SK-N-SH (cell line): ENCODE results near the gene INSC. TPM values are rescaled to one million over a fixed set of nuclear protein-coding genes. Genes with fewer than 3 reads are reported as not detected.

ENCODE experiments used
- CTCF ChIA-PET: fragments of 300-600, 350-600 bp; formaldehyde crosslinking; extraction: SDS; loops from one replicate; lab custom pipeline; 2021; lab: Yijun Ruan, JAX
- POLR2A ChIA-PET: fragments of 350-600 bp; sonication (Branson Sonifier 250); formaldehyde crosslinking; extraction: SDS; loops from one replicate; lab custom pipeline; 2020; ENCODE audit warnings: antibody characterized with exemption, inconsistent platforms; lab: Yijun Ruan, JAX
- DNase-seq: peaks from one replicate; pipeline ENCODE4 v3.0.0; 2012
- H2AFZ ChIP-seq: fragments of 200-600 bp; sonication (generic); 2 replicates; pipeline ENCODE4 v1.8.1; 2016; ENCODE audit warnings: antibody characterized with exemption, mild to moderate bottlenecking, low read depth
- H3F3A ChIP-seq: fragments of 200-600 bp; sonication (generic); replicated peaks from 2 replicates; pipeline ENCODE3; 2016; ENCODE audit warnings: antibody characterized with exemption, mild to moderate bottlenecking; ENCODE audit not compliant: insufficient read depth
- H3K27ac ChIP-seq, 2 experiments: fragments of 200-500 bp in 1 of 2; fragments of 200-600 bp in 1 of 2; sonication (Bioruptor generic) in 1 of 2; sonication (generic), shearing (Covaris generic) in 1 of 2; 2 replicates each; pipeline versions ENCODE4 v1.5.1 to v1.6.1; 2014 to 2016; ENCODE audit warnings: low read depth in 2 of 2, inconsistent platforms in 1 of 2, low read length in 1 of 2, mild to moderate bottlenecking in 1 of 2, mixed read lengths in 1 of 2
- H3K27me3 ChIP-seq: fragments of 200-600 bp; sonication (generic), shearing (Covaris generic); 2 replicates; pipeline ENCODE4 v1.6.1; 2016; ENCODE audit warnings: mixed run types; ENCODE audit not compliant: insufficient read depth
- H3K36me3 ChIP-seq, 2 experiments: fragments of 200-500 bp in 1 of 2; fragments of 200-600 bp in 1 of 2; sonication (Bioruptor generic) in 1 of 2; sonication (generic) in 1 of 2; replicated peaks in 1 of 2; 2 replicates each; pipeline versions ENCODE3 to v1.5.1; 2014 to 2016; ENCODE audit warnings: low read length in 1 of 2, mild to moderate bottlenecking in 1 of 2; ENCODE audit not compliant: insufficient read depth in 2 of 2, control insufficient read depth in 1 of 2
- H3K4me1 ChIP-seq, 2 experiments: fragments of 200-500 bp in 1 of 2; fragments of 200-600 bp in 1 of 2; sonication (Bioruptor generic) in 1 of 2; sonication (generic), shearing (Covaris generic) in 1 of 2; 2 replicates each; pipeline versions ENCODE4 v1.5.1 to v1.6.1; 2014 to 2016; ENCODE audit warnings: low read depth in 1 of 2, low read length in 1 of 2, mixed run types in 1 of 2; ENCODE audit not compliant: insufficient read depth in 2 of 2, control insufficient read depth in 1 of 2
- H3K4me2 ChIP-seq: fragments of 200-600 bp; sonication (generic), shearing (Covaris generic); 2 replicates; pipeline ENCODE4 v1.6.1; 2017; ENCODE audit warnings: mixed run types
- H3K4me3 ChIP-seq, 2 experiments: fragments of 200-500 bp in 1 of 2; fragments of 200-600 bp in 1 of 2; sonication (Bioruptor generic) in 1 of 2; sonication (generic), shearing (Covaris generic) in 1 of 2; 2 replicates each; pipeline versions ENCODE4 v1.5.1 to v1.8.1; 2014 to 2016; ENCODE audit warnings: low read depth in 2 of 2, inconsistent platforms in 1 of 2, low read length in 1 of 2, mild to moderate bottlenecking in 1 of 2, mixed read lengths in 1 of 2, moderate library complexity in 1 of 2
- H3K79me2 ChIP-seq: fragments of 200-600 bp; sonication (generic); 2 replicates; pipeline ENCODE4 v1.8.1; 2017; ENCODE audit warnings: mild to moderate bottlenecking; ENCODE audit not compliant: insufficient read depth
- H3K9ac ChIP-seq: fragments of 200-600 bp; sonication (generic); 2 replicates; pipeline ENCODE4 v1.6.1; 2017; ENCODE audit warnings: mixed run types
- H3K9me2 ChIP-seq: fragments of 200-600 bp; sonication (generic); 2 replicates; pipeline ENCODE4 v1.6.1; 2017; ENCODE audit warnings: mixed run types
- H3K9me3 ChIP-seq: fragments of 200-600 bp; sonication (generic); 2 replicates; pipeline ENCODE4 v1.6.1; 2017; ENCODE audit warnings: mixed run types, mild to moderate bottlenecking, moderate library complexity
- H4K20me1 ChIP-seq: fragments of 200-600 bp; sonication (generic); 2 replicates; pipeline ENCODE4 v1.6.1; 2017; ENCODE audit warnings: mild to moderate bottlenecking, mixed run types; ENCODE audit not compliant: insufficient read depth
- EP300 ChIP-seq, 2 experiments: IDR thresholded peaks; 2 replicates each; pipeline versions ENCODE4 v1.4.0 to v1.6.1; 2012; ENCODE audit warnings: borderline replicate concordance in 1 of 2, low read depth in 1 of 2, low read length in 1 of 2
- EZH2phosphoT487 ChIP-seq: fragments of 200-600 bp; sonication (generic); IDR thresholded peaks from 2 replicates; pipeline ENCODE4 v1.6.1; 2017; ENCODE audit warnings: low read depth, mixed run types, mild to moderate bottlenecking, antibody characterized with exemption, moderate library complexity, borderline replicate concordance
- FOXJ3 ChIP-seq: sonication (generic); formaldehyde crosslinking; IDR thresholded peaks from 2 replicates; pipeline ENCODE4 v1.5.1; 2020; ENCODE audit warnings: mild to moderate bottlenecking, missing genetic modification reagents
- FOXM1 ChIP-seq: IDR thresholded peaks from 2 replicates; pipeline ENCODE4 v1.4.0; 2012; ENCODE audit warnings: low read depth, mild to moderate bottlenecking
- GABPA ChIP-seq: IDR thresholded peaks from 2 replicates; pipeline ENCODE4 v1.4.0; 2012; ENCODE audit warnings: low read depth, mild to moderate bottlenecking
- GATA2 ChIP-seq: sonication (generic); formaldehyde crosslinking; IDR thresholded peaks from 2 replicates; pipeline ENCODE4 v1.5.0; 2020; ENCODE audit warnings: mild to moderate bottlenecking, missing genetic modification reagents
- IRF3 ChIP-seq: fragments of 150-350 bp; IDR thresholded peaks from 2 replicates; pipeline ENCODE4 v1.6.1; 2016; ENCODE audit warnings: mild to moderate bottlenecking, low read depth, low read length
- JUND ChIP-seq: IDR thresholded peaks from 2 replicates; pipeline ENCODE4 v1.4.0; 2012
- MAX ChIP-seq: IDR thresholded peaks from 2 replicates; pipeline ENCODE4 v1.4.0; 2012; ENCODE audit warnings: low read depth
- MXI1 ChIP-seq: IDR thresholded peaks from 2 replicates; pipeline ENCODE4 v1.6.1; 2012; ENCODE audit warnings: mild to moderate bottlenecking, low read depth, low read length, improper control_type of control experiment
- NFIC ChIP-seq: IDR thresholded peaks from 2 replicates; pipeline ENCODE4 v1.4.0; 2012; ENCODE audit warnings: borderline replicate concordance
- NRF1 ChIP-seq: IDR thresholded peaks from 2 replicates; pipeline ENCODE4 v1.6.1; 2012; ENCODE audit warnings: low read depth, mild to moderate bottlenecking, low read length
- PBX3 ChIP-seq: IDR thresholded peaks from 2 replicates; pipeline ENCODE4; 2012
- RCOR1 ChIP-seq: fragments of 150-350 bp; IDR thresholded peaks from 2 replicates; pipeline ENCODE4 v1.6.1; 2017; ENCODE audit warnings: antibody characterized with exemption, low read length
- RFX5 ChIP-seq: IDR thresholded peaks from 2 replicates; pipeline ENCODE4 v1.6.1; 2012; ENCODE audit warnings: mild to moderate bottlenecking, improper control_type of control experiment, low read length
- RXRA ChIP-seq: IDR thresholded peaks from 2 replicates; pipeline ENCODE4 v1.4.0; 2012; ENCODE audit warnings: low read depth, mild to moderate bottlenecking, borderline replicate concordance
- SIN3A ChIP-seq: IDR thresholded peaks from 2 replicates; pipeline ENCODE4 v1.6.1; 2012; ENCODE audit warnings: low read depth, mild to moderate bottlenecking, low read length, moderate library complexity, borderline replicate concordance
- TCF12 ChIP-seq: IDR thresholded peaks from 2 replicates; pipeline ENCODE4 v1.4.0; 2012
- USF2 ChIP-seq: fragments of 150-350 bp; IDR thresholded peaks from 2 replicates; pipeline ENCODE4 v1.6.1; 2017; ENCODE audit warnings: antibody characterized with exemption, low read length, low read depth, borderline replicate concordance
- YY1 ChIP-seq: IDR thresholded peaks from 2 replicates; pipeline ENCODE4 v1.4.0; 2012; ENCODE audit warnings: low read depth, mild to moderate bottlenecking
- ZBTB33 ChIP-seq: IDR thresholded peaks from 2 replicates; pipeline ENCODE4 v1.4.0; 2012; ENCODE audit warnings: low read depth, borderline replicate concordance
- polyA plus RNA-seq, 3 experiments: library from polyadenylated mRNA; depleted of rRNA; stranded (reverse); fragments of >200 nt; gene quantifications; 2 replicates each; pipeline ENCODE4 v1.2.3, GENCODE V29; 2012
- TF ChIP-seq, protein P1 (sequence below): IDR thresholded peaks from 2 replicates; pipeline ENCODE4 v1.4.0; 2012; ENCODE audit warnings: low read depth, borderline replicate concordance

Gene INSC
- polyA plus RNA-seq, 1 of the 3 experiments (the other 2 are of a cell fraction) = not detected

DNA sequence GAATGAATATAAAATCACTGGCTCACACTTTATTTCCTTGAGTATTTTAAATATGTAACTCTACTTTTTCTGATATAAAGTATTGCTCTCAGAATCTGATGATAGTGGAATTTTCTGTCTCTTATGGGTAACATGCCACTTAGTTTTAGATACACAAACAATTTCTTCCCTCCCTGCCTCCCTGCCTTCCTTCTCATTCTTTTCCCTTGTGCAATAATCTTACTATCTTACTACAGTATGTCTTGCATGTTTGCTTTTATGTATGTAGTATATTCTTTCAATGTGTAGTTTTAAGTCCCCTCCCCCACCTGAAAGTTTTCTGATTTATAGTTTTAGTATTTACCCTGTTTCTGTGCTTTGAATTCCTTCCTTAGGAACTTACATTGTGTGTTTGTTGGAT lies 48.4 kb downstream of the INSC start:
- no peak overlapping the region for H3K4me3 ChIP-seq
- no peaks in the 10 kb centered on the region for H3K9me2 ChIP-seq
- no peak overlapping the region for H3K9ac ChIP-seq
- H4K20me1 ChIP-seq = no peaks in the 10 kb centered on the region
- POLR2A ChIA-PET = no interaction called here
- H3K36me3 ChIP-seq = no peaks in the 10 kb centered on the region
- CTCF ChIA-PET = no interaction called here
- no peaks in the 10 kb centered on the region for H3K9me3 ChIP-seq
- no peak overlapping the region for H2AFZ ChIP-seq
- no peaks in the 10 kb centered on the region for H3K79me2 ChIP-seq
- H3F3A ChIP-seq = no peaks in the 10 kb centered on the region
- H3K4me1 ChIP-seq = peaks cover 0 to 8% of the 10 kb centered on the region in 2 experiments; a peak in 2 of 4 replicates
- no peak for DNase-seq
- H3K4me2 ChIP-seq = no peak overlapping the region
- TF ChIP-seq NFIC (no peak), FOXJ3 (CRISPR knock-in tag) (no peak), MAX (no peak), RXRA (no peak), YY1 (no peak), JUND (no peak), FOXM1 (no peak), IRF3 (no peak), EZH2phosphoT487 (no peak), RFX5 (no peak), USF2 (no peak), TCF12 (no peak)
- TF ChIP-seq, all 33 proteins: peak for 0
- Histone ChIP-seq H3K27ac (no peak overlapping the region), H3K27me3 (no peaks in the 10 kb centered on the region)

DNA sequence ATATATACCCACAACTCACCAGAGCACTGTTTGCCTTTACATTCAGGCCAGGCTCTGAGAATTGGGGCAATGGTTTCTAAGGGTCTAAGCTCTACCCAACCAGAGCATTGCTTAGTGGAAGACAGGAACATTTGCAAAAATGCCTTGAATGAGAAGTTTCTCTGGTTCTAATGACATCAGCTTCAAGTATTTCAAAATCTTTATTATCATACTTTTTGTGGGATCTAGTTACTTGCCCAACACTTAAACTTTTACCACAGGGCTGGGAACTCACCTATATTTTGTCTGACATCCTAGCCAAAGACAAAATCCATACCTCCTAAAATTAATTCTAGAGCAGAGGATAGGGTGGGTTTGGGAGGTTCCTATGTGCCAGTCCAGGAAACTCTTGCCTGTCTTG lies 51.5 kb downstream of the INSC start:
- no peaks in the 10 kb centered on the region for H3K36me3 ChIP-seq
- H3K79me2 ChIP-seq = no peaks in the 10 kb centered on the region
- H3K9ac ChIP-seq = no peak overlapping the region
- no peaks in the 10 kb centered on the region for H3K9me2 ChIP-seq
- CTCF ChIA-PET = interaction anchor here (1.5 kb wide), 1 partner anchor 196 kb away, joined by 4 read pairs; no protein-coding TSS in a partner anchor
- POLR2A ChIA-PET = no interaction called here
- no peak overlapping the region for H3K27ac ChIP-seq
- no peaks in the 10 kb centered on the region for H4K20me1 ChIP-seq
- H3K4me3 ChIP-seq = no peak overlapping the region; a peak in 1 of 4 replicates
- H3F3A ChIP-seq = no peaks in the 10 kb centered on the region
- no peaks in the 10 kb centered on the region for H3K27me3 ChIP-seq
- DNase-seq = no peak
- H3K4me1 ChIP-seq = no peaks in the 10 kb centered on the region
- no peaks in the 10 kb centered on the region for H3K9me3 ChIP-seq
- no peak overlapping the region for H3K4me2 ChIP-seq
- H2AFZ ChIP-seq = no peak overlapping the region
- TF ChIP-seq GABPA = no peak
- TF ChIP-seq GATA2 (CRISPR knock-in tag) = no peak
- no peak for TF ChIP-seq RFX5
- TF ChIP-seq, protein P1, sequence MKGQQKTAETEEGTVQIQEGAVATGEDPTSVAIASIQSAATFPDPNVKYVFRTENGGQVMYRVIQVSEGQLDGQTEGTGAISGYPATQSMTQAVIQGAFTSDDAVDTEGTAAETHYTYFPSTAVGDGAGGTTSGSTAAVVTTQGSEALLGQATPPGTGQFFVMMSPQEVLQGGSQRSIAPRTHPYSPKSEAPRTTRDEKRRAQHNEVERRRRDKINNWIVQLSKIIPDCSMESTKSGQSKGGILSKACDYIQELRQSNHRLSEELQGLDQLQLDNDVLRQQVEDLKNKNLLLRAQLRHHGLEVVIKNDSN = no peak
- no peak for TF ChIP-seq NRF1
- no peak for TF ChIP-seq FOXM1
- no peak for TF ChIP-seq EP300 (IDR thresholded peaks at IDR 0.05; ENCODE audit: borderline replicate concordance in 1 of 2, low read depth in 1 of 2, low read length in 1 of 2)
- TF ChIP-seq USF2 = no peak
- TF ChIP-seq ZBTB33 = no peak
- TF ChIP-seq MAX = no peak
- TF ChIP-seq MXI1 = no peak
- TF ChIP-seq SIN3A = no peak
- TF ChIP-seq PBX3 = no peak
- no peak for TF ChIP-seq RCOR1
- TF ChIP-seq NFIC = no peak
